SU-DHL-6 (cell line): ENCODE measurements around the gene KIF13A.

Experiments used
- H2AFZ ChIP-seq: fragments of 200-600 bp; sonication (generic); 2 replicates; pipeline ENCODE4 v1.6.1; 2014; ENCODE audit warnings: low read depth, mild to moderate bottlenecking, moderate library complexity, mixed read lengths, antibody characterized with exemption, low read length; ENCODE audit not compliant: severe bottlenecking
- H3F3A ChIP-seq: fragments of 200-600 bp; shearing (Covaris generic); 2 replicates; pipeline ENCODE4 v1.6.0; 2016; ENCODE audit warnings: antibody characterized with exemption, mild to moderate bottlenecking; ENCODE audit not compliant: insufficient read depth
- H3K27ac ChIP-seq: fragments of 200-600 bp; sonication (generic); 2 replicates; pipeline ENCODE4 v1.5.1; 2016; ENCODE audit warnings: low read depth, mild to moderate bottlenecking, low read length, moderate library complexity, mixed read lengths
- H3K27me3 ChIP-seq: fragments of 200-600 bp; sonication (generic), shearing (Covaris generic); 2 replicates; pipeline ENCODE4 v1.6.0; 2014; ENCODE audit warnings: mild to moderate bottlenecking, low read length
- H3K36me3 ChIP-seq: fragments of 200-600 bp; sonication (generic); 2 replicates; pipeline ENCODE4 v1.6.1; 2014; ENCODE audit warnings: mild to moderate bottlenecking, low read length, mixed read lengths
- H3K4me2 ChIP-seq: fragments of 300-600, 200-600 bp; shearing (Covaris generic), sonication (generic); 2 replicates; pipeline ENCODE4 v1.6.0; 2014; ENCODE audit warnings: low read length, low read depth, mild to moderate bottlenecking; ENCODE audit not compliant: poor library complexity, severe bottlenecking
- H3K4me3 ChIP-seq: fragments of 200-600 bp; sonication (generic); 2 replicates; pipeline ENCODE4 v1.5.1; 2014; ENCODE audit warnings: antibody characterized with exemption, low read length, mild to moderate bottlenecking, mixed read lengths; ENCODE audit not compliant: insufficient read depth, poor library complexity, severe bottlenecking
- H3K79me2 ChIP-seq: fragments of 200-600 bp; sonication (generic); 2 replicates; pipeline ENCODE4 v1.6.1; 2014; ENCODE audit warnings: mild to moderate bottlenecking, low read length, moderate library complexity; ENCODE audit not compliant: insufficient read depth
- H3K9ac ChIP-seq: fragments of 200-600 bp; sonication (generic); 2 replicates; pipeline ENCODE4 v1.7.0; 2014; ENCODE audit warnings: mild to moderate bottlenecking, low read length
- H3K9me2 ChIP-seq: fragments of 200-600 bp; sonication (generic); replicated peaks from 2 replicates; pipeline ENCODE4 v1.6.1; 2014; ENCODE audit warnings: low read length; ENCODE audit not compliant: insufficient read depth
- H3K9me3 ChIP-seq: fragments of 200-600 bp; sonication (generic); 2 replicates; pipeline ENCODE4 v1.6.1; 2014; ENCODE audit warnings: low read length, mixed read lengths; ENCODE audit not compliant: insufficient read depth
- H4K20me1 ChIP-seq: fragments of 200-600 bp; sonication (generic); 2 replicates; pipeline ENCODE4 v1.6.1; 2014; ENCODE audit warnings: low read depth, mild to moderate bottlenecking, antibody characterized with exemption, low read length, moderate library complexity, mixed read lengths
- EZH2phosphoT487 ChIP-seq: fragments of 200-600 bp; sonication (generic), shearing (Covaris generic); conservative IDR thresholded peaks from 2 replicates; pipeline ENCODE4 v1.6.1; 2018; ENCODE audit warnings: mild to moderate bottlenecking, antibody characterized with exemption, low read length, moderate library complexity, mixed read lengths
- TF ChIP-seq, protein P1 (sequence below): fragments of 200-600 bp; sonication (generic); IDR thresholded peaks from one replicate; pipeline ENCODE4 v1.5.1; 2017; ENCODE audit warnings: antibody characterized with exemption, mild to moderate bottlenecking, low read length, moderate library complexity; ENCODE audit not compliant: insufficient read depth, poor library complexity, severe bottlenecking

The KIF13A gene

DNA sequence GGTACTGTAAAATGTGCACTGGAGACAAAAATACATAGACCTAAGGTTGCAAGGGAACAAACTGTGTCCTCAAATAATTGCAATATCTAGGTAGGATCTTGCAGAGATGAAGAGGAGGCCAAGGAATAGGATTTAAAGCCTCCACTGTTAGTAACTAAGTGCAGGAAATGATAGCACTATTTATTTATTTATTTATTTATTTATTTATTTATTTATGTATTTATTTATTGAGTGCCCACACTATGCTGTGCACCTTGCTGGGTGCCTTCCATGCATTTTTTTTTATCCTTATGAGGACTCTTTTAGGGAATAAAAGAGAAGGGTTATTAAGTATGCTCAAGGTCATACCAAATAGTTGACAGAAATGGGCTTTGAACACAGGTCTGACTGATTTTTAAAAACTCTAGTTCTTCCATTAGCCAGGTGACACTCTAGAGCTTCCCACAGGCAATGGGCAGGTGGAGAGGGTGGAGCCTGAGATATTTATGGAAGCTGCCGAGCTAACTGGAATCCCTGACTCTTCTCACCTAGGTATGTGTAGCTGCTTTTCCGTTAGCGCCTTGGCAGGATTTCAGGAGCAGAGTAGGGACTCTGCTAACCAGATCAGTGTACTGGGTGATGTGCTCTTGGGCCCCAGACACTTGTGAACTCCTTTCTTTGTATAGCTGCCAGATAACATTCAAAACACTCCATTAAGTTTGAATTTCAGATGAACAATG is 268.0 kb downstream of the KIF13A start:
- Histone ChIP-seq H3K4me3 (no peak overlapping the region), H2AFZ (no peak overlapping the region), H3K79me2 (no peaks in the 10 kb centered on the region), H3K27me3 (no peaks in the 10 kb centered on the region), H3F3A (no peaks in the 10 kb centered on the region), H3K4me2 (no peak overlapping the region), H3K36me3 (no peaks in the 10 kb centered on the region), H4K20me1 (no peaks in the 10 kb centered on the region), H3K27ac (no peak overlapping the region), H3K9ac (no peak overlapping the region), H3K9me3 (no peaks in the 10 kb centered on the region), H3K9me2 (no peaks in the 10 kb centered on the region)
- no peak for TF ChIP-seq EZH2phosphoT487
- TF ChIP-seq, protein P1, sequence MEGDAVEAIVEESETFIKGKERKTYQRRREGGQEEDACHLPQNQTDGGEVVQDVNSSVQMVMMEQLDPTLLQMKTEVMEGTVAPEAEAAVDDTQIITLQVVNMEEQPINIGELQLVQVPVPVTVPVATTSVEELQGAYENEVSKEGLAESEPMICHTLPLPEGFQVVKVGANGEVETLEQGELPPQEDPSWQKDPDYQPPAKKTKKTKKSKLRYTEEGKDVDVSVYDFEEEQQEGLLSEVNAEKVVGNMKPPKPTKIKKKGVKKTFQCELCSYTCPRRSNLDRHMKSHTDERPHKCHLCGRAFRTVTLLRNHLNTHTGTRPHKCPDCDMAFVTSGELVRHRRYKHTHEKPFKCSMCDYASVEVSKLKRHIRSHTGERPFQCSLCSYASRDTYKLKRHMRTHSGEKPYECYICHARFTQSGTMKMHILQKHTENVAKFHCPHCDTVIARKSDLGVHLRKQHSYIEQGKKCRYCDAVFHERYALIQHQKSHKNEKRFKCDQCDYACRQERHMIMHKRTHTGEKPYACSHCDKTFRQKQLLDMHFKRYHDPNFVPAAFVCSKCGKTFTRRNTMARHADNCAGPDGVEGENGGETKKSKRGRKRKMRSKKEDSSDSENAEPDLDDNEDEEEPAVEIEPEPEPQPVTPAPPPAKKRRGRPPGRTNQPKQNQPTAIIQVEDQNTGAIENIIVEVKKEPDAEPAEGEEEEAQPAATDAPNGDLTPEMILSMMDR = no peak

DNA sequence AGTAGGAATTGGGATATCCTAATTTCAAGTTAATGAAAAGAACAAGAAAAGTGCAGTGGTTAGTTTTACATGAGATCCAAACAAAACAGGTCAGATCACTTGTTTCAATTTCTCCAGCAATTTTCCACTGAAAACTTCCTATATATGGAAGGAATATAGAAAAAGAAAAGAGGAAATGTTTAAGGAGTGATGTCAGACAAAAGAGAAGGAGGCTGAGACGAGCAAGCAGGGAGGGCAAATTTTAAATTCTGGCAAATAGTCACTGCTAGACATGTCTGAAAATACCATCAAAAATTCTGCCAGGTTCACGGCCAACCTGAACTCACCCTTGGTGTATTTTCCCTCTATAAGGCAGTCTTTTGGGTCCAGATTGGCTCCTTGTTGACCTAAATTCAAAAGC is 271.2 kb downstream of the KIF13A start:
- H2AFZ ChIP-seq = no peak overlapping the region
- H3K4me2 ChIP-seq = no peak overlapping the region

DNA sequence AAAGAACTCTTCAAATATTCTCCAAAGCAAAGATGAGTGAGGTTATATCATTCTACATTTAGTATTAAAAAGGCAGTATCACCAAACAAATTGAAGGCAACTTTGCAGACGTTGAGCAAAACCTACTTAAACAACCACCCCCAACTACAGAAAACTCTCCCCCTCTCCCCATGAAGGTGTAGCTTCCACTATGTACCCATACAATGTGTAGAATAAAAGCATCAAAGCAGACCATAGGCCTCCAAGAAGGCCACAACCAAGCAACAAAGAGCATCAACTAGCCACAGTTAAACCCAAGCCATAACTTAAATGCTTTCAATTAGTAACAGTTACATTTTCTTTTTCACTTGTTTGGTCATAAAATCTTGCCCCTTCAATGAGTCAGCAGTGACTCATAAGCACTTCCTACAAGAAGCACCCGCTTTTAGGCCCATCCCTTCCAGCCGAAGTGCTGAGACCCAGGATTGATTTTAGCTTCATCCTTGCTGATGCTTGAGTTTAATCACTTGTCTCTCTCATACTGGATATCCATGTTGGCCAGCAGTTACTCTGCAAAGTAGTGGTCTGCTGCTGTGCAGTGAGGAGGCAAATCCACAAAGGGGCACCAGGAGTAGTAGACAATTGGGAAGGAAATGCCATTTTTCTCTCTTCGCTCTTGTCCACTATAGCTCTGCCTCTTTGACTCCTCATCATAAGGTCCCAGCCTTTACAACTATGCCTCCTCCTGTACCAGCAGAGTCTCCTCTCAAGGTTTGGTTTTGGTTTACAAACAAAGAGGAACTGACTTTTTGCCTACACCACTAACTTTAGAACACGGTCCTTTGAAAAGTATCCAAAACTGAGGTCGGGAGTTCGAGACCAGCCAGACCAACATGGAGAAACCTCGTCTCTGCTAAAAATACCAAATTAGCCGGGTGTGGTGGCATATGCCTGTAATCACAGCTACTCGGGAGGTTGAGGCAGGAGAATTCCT is 272.3 kb downstream of the KIF13A start:
- H3K4me2 ChIP-seq = no peak overlapping the region
- 0 out of 2 replicates have a peak, but pooled peaks cover 4% of the 10 kb centered on the region for H3F3A ChIP-seq
- no peak overlapping the region for H2AFZ ChIP-seq
- no peaks in the 10 kb centered on the region for H3K79me2 ChIP-seq
- H3K9me2 ChIP-seq = no peaks in the 10 kb centered on the region
- H3K4me3 ChIP-seq = no peak overlapping the region
- TF ChIP-seq, protein P1 = no peak
- no peak for TF ChIP-seq EZH2phosphoT487
- H3K9ac ChIP-seq = no peak overlapping the region
- H3K27me3 ChIP-seq = no peaks in the 10 kb centered on the region
- H3K9me3 ChIP-seq = no peaks in the 10 kb centered on the region
- H3K27ac ChIP-seq = no peak overlapping the region
- no peaks in the 10 kb centered on the region for H4K20me1 ChIP-seq
- no peaks in the 10 kb centered on the region for H3K36me3 ChIP-seq

More for the DNA sequence above, 271.2 kb downstream of the KIF13A start:
- no peaks in the 10 kb centered on the region for H3K79me2 ChIP-seq
- no peak overlapping the region for H3K4me3 ChIP-seq
- 0 out of 2 replicates have a peak, but pooled peaks cover 4% of the 10 kb centered on the region for H3F3A ChIP-seq
- H4K20me1 ChIP-seq = no peaks in the 10 kb centered on the region
- no peak for TF ChIP-seq EZH2phosphoT487
- TF ChIP-seq, protein P1 = no peak
- H3K27ac ChIP-seq = no peak overlapping the region
- H3K9me3 ChIP-seq = no peaks in the 10 kb centered on the region
- no peaks in the 10 kb centered on the region for H3K36me3 ChIP-seq
- no peak overlapping the region for H3K9ac ChIP-seq
- no peaks in the 10 kb centered on the region for H3K9me2 ChIP-seq
- no peaks in the 10 kb centered on the region for H3K27me3 ChIP-seq
